Measurements from ENCODE around the gene PRKAB1. TPM values are rescaled to one million over a fixed set of nuclear protein-coding genes. Genes with fewer than 3 reads are reported as not detected.
A peak's percentile ranks its signal among the peaks of the same experiment; 100 is the strongest.

PRKAB1 gene
- total and polyA plus RNA-seq, 9 of the 15 experiments (the other 6 are each of a cell fraction or from before 2014, with no cell fraction given) = 32.6 to 94.2 (median 63.8) TPM

GRCh38 chr12:119666226-119666795 lies 1.6 kb upstream of the PRKAB1 start (continued):
- TF ChIP-seq FOXP4 (CRISPR knock-in tag; IDR thresholded peaks at IDR 0.05; ENCODE audit: borderline replicate concordance) (no peak), MCM7 (IDR thresholded peaks at IDR 0.05) (no peak), PRDM10 (IDR thresholded peaks at IDR 0.05; ENCODE audit: partially characterized antibody) (peak; percentile 95), HMGN3 (IDR thresholded peaks at IDR 0.05; ENCODE audit: borderline replicate concordance, extremely low read depth, insufficient read length, low read depth, low read length) (no peak), TAF1 (IDR thresholded peaks at IDR 0.05; ENCODE audit: control insufficient read depth, extremely low read depth, insufficient read depth, low read length, severe bottlenecking) (no peak), FOXP1 (CRISPR knock-in tag; IDR thresholded peaks at IDR 0.05) (no peak), CEBPZ (IDR thresholded peaks at IDR 0.05; ENCODE audit: borderline replicate concordance, low read depth, low read length) (no peak), ZNF316 (IDR thresholded peaks at IDR 0.05) (peak; percentile 79), SAFB2 (IDR thresholded peaks at IDR 0.05; ENCODE audit: borderline replicate concordance, low read depth, low read length, severe bottlenecking) (no peak), ELF2 (CRISPR knock-in tag; IDR thresholded peaks at IDR 0.05) (peak; percentile 46; the same call in 1 of the 2 replicates), ZNF592 (IDR thresholded peaks at IDR 0.05) (0 out of 2 replicates have a peak, but pooled peaks have one; percentile 17), ELF1 (tag; IDR thresholded peaks at IDR 0.05) (0 out of 2 replicates have a peak, but pooled peaks have one; percentile 26), SP2 (IDR thresholded peaks at IDR 0.05; ENCODE audit: extremely low read depth, low read depth, low read length, poor library complexity, severe bottlenecking) (no peak)

All from K562 (cell line).